Activated CD4-positive, CD25-positive, alpha-beta regulatory T cell treated with anti-CD3 and anti-CD28 coated beads, Interleukin-2, amount 50 U/mL, for 16 hours (primary cell): Measurements from ENCODE around the gene NYAP1.
"Not testable (repeated sequence)": the region's sequence is repeated elsewhere in the genome, so short reads cannot be mapped to it uniquely, and the experiment has no call there.

Experiments
- DNase-seq: peaks from one replicate; pipeline ENCODE4 v3.0.0-alpha.2; 2020; ENCODE audit warnings: low read depth, low spot score

Gene NYAP1

GRCh38 chr7:100483090-100483721, 521 bp upstream of the NYAP1 start:
- peak; percentile 59 for DNase-seq

GRCh38 chr7:100484673-100485045, 932 bp downstream of the NYAP1 start:
- DNase-seq, result no peak

GRCh38 chr7:100485471-100485876, 1.7 kb downstream of the NYAP1 start:
- DNase-seq, result no peak

- no peak for DNase-seq
These were observed 2.4 kb downstream of the NYAP1 start for GRCh38 chr7:100486111-100486636.

GRCh38 chr7:100486753-100487446, 3.2 kb downstream of the NYAP1 start:
- no peak for DNase-seq

- no peak for DNase-seq
These were observed 4.8 kb downstream of the NYAP1 start for GRCh38 chr7:100488333-100489095.

GRCh38 chr7:100489121-100489520, 5.4 kb downstream of the NYAP1 start:
- no peak for DNase-seq

GRCh38 chr7:100489824-100490223, 6.1 kb downstream of the NYAP1 start:
- no peak for DNase-seq

- DNase-seq, result no peak
These were observed 6.9 kb downstream of the NYAP1 start for GRCh38 chr7:100490483-100491191.

- DNase-seq, result no peak
These were observed 7.5 kb downstream of the NYAP1 start for GRCh38 chr7:100491192-100491578.

- no peak for DNase-seq
These were observed 9.2 kb downstream of the NYAP1 start for GRCh38 chr7:100492738-100493475.

- no peak for DNase-seq
These were observed 9.9 kb downstream of the NYAP1 start for GRCh38 chr7:100493476-100494264.

GRCh38 chr7:100496509-100496908, 12.8 kb downstream of the NYAP1 start:
- no peak for DNase-seq

- not testable (repeated sequence) for DNase-seq
These were observed 17.0 kb downstream of the NYAP1 start for GRCh38 chr7:100500743-100501142.

- not testable (repeated sequence) for DNase-seq
These were observed 20.3 kb downstream of the NYAP1 start for GRCh38 chr7:100504031-100504430.

- no peak for DNase-seq
These were observed 21.3 kb downstream of the NYAP1 start for GRCh38 chr7:100504887-100505611.

GRCh38 chr7:100506356-100506923, 22.7 kb downstream of the NYAP1 start:
- no peak for DNase-seq

GRCh38 chr7:100509231-100509630, 25.5 kb downstream of the NYAP1 start:
- no peak for DNase-seq
